Muscle of leg (tissue), 11 donors: ENCODE results near the gene PIP5KL1. TPM values are rescaled to one million over a fixed set of nuclear protein-coding genes. Genes with fewer than 3 reads are reported as not detected.
A peak's percentile ranks its signal among the peaks of the same experiment; 100 is the strongest.

Source experiments
- DNase-seq: peaks from one replicate; pipeline ENCODE4 v3.0.0; 2013
- H3K27ac ChIP-seq: one replicate; pipeline ENCODE4 v1.5.1; 2013; ENCODE audit warnings: mild to moderate bottlenecking, low read length, control low read depth
- H3K27me3 ChIP-seq: one replicate; pipeline ENCODE4 v1.6.1; 2013; ENCODE audit warnings: low read length; ENCODE audit not compliant: control insufficient read depth, insufficient read depth
- H3K36me3 ChIP-seq: one replicate; pipeline ENCODE4 v1.6.1; 2013; ENCODE audit warnings: low read length; ENCODE audit not compliant: control insufficient read depth, insufficient read depth
- H3K4me1 ChIP-seq: one replicate; pipeline ENCODE4 v1.6.1; 2013; ENCODE audit warnings: low read length; ENCODE audit not compliant: control insufficient read depth, insufficient read depth
- H3K4me3 ChIP-seq: one replicate; pipeline ENCODE4 v1.5.1; 2013; ENCODE audit warnings: low read length, control low read depth
- H3K9me3 ChIP-seq: replicated peaks from 2 replicates; pipeline ENCODE4 v1.6.1; 2013; ENCODE audit warnings: low read depth, low read length; ENCODE audit not compliant: control insufficient read depth
- WGBS: methylation state at CpG from one replicate; pipeline ENCODE4 v1.1.5; 2013; ENCODE audit warnings: missing lambda C conversion rate; ENCODE audit not compliant: insufficient coverage; 5-methylcytosine and 5-hydroxymethylcytosine counted together
- polyA plus RNA-seq, 8 donors: library from polyadenylated mRNA; unstranded; fragments of 120-200 nt; gene quantifications; one replicate each; pipeline versions ENCODE4 v1.2.1 to v1.2.3, GENCODE V29; 2013; ENCODE audit warnings: inconsistent platforms in 1 of 8, low replicate concordance in 1 of 8; ENCODE audit not compliant: insufficient read length in 8 of 8, insufficient read depth in 1 of 8
- total RNA-seq: library from RNA; stranded (reverse); fragments of 120-200 nt; gene quantifications from one replicate; pipeline ENCODE4 v1.2.4, GENCODE V29; 2013

Gene PIP5KL1
- total and polyA plus RNA-seq, 9 donors: 0.42 to 3.5 (median 1.9) TPM

- Histone ChIP-seq H3K36me3 (peaks cover 58% of the 10 kb centered on the region), H3K27ac (no peak overlapping the region), H3K27me3 (no peaks in the 10 kb centered on the region), H3K4me1 (peaks cover 50% of the 10 kb centered on the region), H3K9me3 (no peaks in the 10 kb centered on the region), H3K4me3 (no peak overlapping the region)
- WGBS: 79% methylated on average over 2 of the region's 3 CpGs
- DNase-seq: no peak
Measured at GRCh38 chr9:127941961-127942215, 11.3 kb upstream of the PIP5KL1 start.

GRCh38 chr9:127941062-127941960, 10.7 kb upstream of the PIP5KL1 start:
- 86% methylated on average over 6 of the region's 18 CpGs for WGBS
- H3K27ac ChIP-seq: no peak overlapping the region
- peaks cover 55% of the 10 kb centered on the region for H3K36me3 ChIP-seq
- H3K9me3 ChIP-seq: no peaks in the 10 kb centered on the region
- peaks cover 50% of the 10 kb centered on the region for H3K4me1 ChIP-seq
- no peaks in the 10 kb centered on the region for H3K27me3 ChIP-seq
- DNase-seq: no peak
- no peak overlapping the region for H3K4me3 ChIP-seq

GRCh38 chr9:127940593-127940992, 10.0 kb upstream of the PIP5KL1 start:
- Histone ChIP-seq H3K36me3 (peaks cover 56% of the 10 kb centered on the region), H3K4me3 (no peak overlapping the region), H3K4me1 (peaks cover 49% of the 10 kb centered on the region), H3K9me3 (no peaks in the 10 kb centered on the region), H3K27ac (no peak overlapping the region), H3K27me3 (no peaks in the 10 kb centered on the region)
- no peak for DNase-seq
- WGBS: no CpG with 5 or more reads among the region's 4 CpGs

GRCh38 chr9:127938298-127938690, 7.7 kb upstream of the PIP5KL1 start:
- WGBS: 23% methylated on average over 10 of the region's 25 CpGs
- peaks cover 43% of the 10 kb centered on the region for H3K4me1 ChIP-seq
- H3K9me3 ChIP-seq: no peaks in the 10 kb centered on the region
- no peaks in the 10 kb centered on the region for H3K27me3 ChIP-seq
- DNase-seq: peak; percentile 69
- peak overlapping the region; percentile 76 for H3K27ac ChIP-seq
- H3K4me3 ChIP-seq: peak overlapping the region; percentile 91
- H3K36me3 ChIP-seq: peaks cover 49% of the 10 kb centered on the region

GRCh38 chr9:127937388-127938297, 7.1 kb upstream of the PIP5KL1 start, which contains the start of gene DPM2:
Gene DPM2 (minus strand): TSS chr9:127937854. CDS start chr9:127937820, 34 bp downstream.
- no peaks in the 10 kb centered on the region for H3K9me3 ChIP-seq
- under 1% methylated on average over 52 of the region's 60 CpGs for WGBS
- peaks cover 42% of the 10 kb centered on the region for H3K36me3 ChIP-seq
- H3K4me3 ChIP-seq: peak within 1 kb of the TSS; percentile 91
- H3K27me3 ChIP-seq: no peaks in the 10 kb centered on the region
- H3K4me1 ChIP-seq: peaks cover 37% of the 10 kb centered on the region
- H3K27ac ChIP-seq: peak within 1 kb of the TSS; percentile 76
- peak; percentile 95 for DNase-seq

GRCh38 chr9:127937056-127937387, 6.4 kb upstream of the PIP5KL1 start:
- peak overlapping the region; percentile 91 for H3K4me3 ChIP-seq
- DNase-seq: no peak
- WGBS: 0% methylated on average over 3 of the region's 7 CpGs
- no peaks in the 10 kb centered on the region for H3K9me3 ChIP-seq
- peaks cover 36% of the 10 kb centered on the region for H3K36me3 ChIP-seq
- H3K27ac ChIP-seq: no peak overlapping the region
- H3K27me3 ChIP-seq: no peaks in the 10 kb centered on the region
- H3K4me1 ChIP-seq: peaks cover 31% of the 10 kb centered on the region

GRCh38 chr9:127936347-127936852, 5.8 kb upstream of the PIP5KL1 start:
- WGBS: 90% methylated on average over 7 of the region's 14 CpGs
- Histone ChIP-seq H3K36me3 (peaks cover 32% of the 10 kb centered on the region), H3K4me3 (peak overlapping the region; percentile 91), H3K4me1 (peaks cover 28% of the 10 kb centered on the region), H3K27ac (no peak overlapping the region), H3K9me3 (no peaks in the 10 kb centered on the region), H3K27me3 (no peaks in the 10 kb centered on the region)
- no peak for DNase-seq

- Histone ChIP-seq H3K27me3 (no peaks in the 10 kb centered on the region), H3K4me3 (no peak overlapping the region), H3K36me3 (peaks cover 26% of the 10 kb centered on the region), H3K4me1 (peaks cover 33% of the 10 kb centered on the region), H3K9me3 (no peaks in the 10 kb centered on the region), H3K27ac (no peak overlapping the region)
- DNase-seq: no peak
- 74% methylated on average over 3 of the region's 4 CpGs for WGBS
Measured at GRCh38 chr9:127935765-127936221, 5.2 kb upstream of the PIP5KL1 start.

GRCh38 chr9:127934986-127935385, 4.4 kb upstream of the PIP5KL1 start:
- Histone ChIP-seq H3K9me3 (no peaks in the 10 kb centered on the region), H3K27ac (no peak overlapping the region), H3K4me3 (no peak overlapping the region), H3K36me3 (peaks cover 23% of the 10 kb centered on the region), H3K4me1 (peaks cover 38% of the 10 kb centered on the region), H3K27me3 (peaks cover under 1% of the 10 kb centered on the region)
- WGBS: 64% methylated on average over 11 of the region's 11 CpGs
- no peak for DNase-seq

- Histone ChIP-seq H3K9me3 (no peaks in the 10 kb centered on the region), H3K36me3 (peaks cover 20% of the 10 kb centered on the region), H3K4me3 (no peak overlapping the region), H3K27me3 (peaks cover 7% of the 10 kb centered on the region), H3K4me1 (peaks cover 38% of the 10 kb centered on the region), H3K27ac (no peak overlapping the region)
- no peak for DNase-seq
- 90% methylated on average over 4 of the region's 4 CpGs for WGBS
Measured at GRCh38 chr9:127934248-127934647, 3.7 kb upstream of the PIP5KL1 start.
